Transverse colon (tissue), 4 donors: ENCODE measurements around the gene FHAD1.

Experiments
- CTCF ChIP-seq, 5 experiments: fragments of 200-600 bp in 3 of 5; fragments of 450-650 bp in 2 of 5; sonication (generic) in 3 of 5; IDR thresholded peaks; 1 replicate in 2 of 5; 2 replicates in 3 of 5; pipeline ENCODE4 v1.5.1; 2016 to 2017; ENCODE audit warnings: antibody characterized with exemption in 5 of 5, inconsistent platforms in 3 of 5, mild to moderate bottlenecking in 2 of 5, moderate library complexity in 1 of 5
- POLR2AphosphoS5 ChIP-seq, 3 donors: sonication (generic); formaldehyde crosslinking; IDR thresholded peaks; one replicate each; pipeline ENCODE4 v1.6.1; 2016; ENCODE audit warnings: antibody characterized with exemption in 3 of 3

GRCh38 chr1:15299806-15300205, 52.8 kb downstream of the FHAD1 start:
- no peak for TF ChIP-seq CTCF (IDR thresholded peaks at IDR 0.05)
- TF ChIP-seq POLR2AphosphoS5 (IDR thresholded peaks at IDR 0.05): no peak
